ACHN (cell line): ENCODE results near the gene PPM1E.
"Not testable (repeated sequence)": the region's sequence is repeated elsewhere in the genome, so short reads cannot be mapped to it uniquely, and the experiment has no call there.

Experiments
- DNase-seq: peaks from one replicate; pipeline ENCODE4 v3.0.0-alpha.2; 2015
- in situ Hi-C: cut with HindIII; loops from 2 replicates; pipeline ENCODE4 v1.10.0; 2017; ENCODE audit warnings: low sequenced_read_pairs, low pct_ligation_motif_present, low pct_unique_long_range_greater_than_20kb

PPM1E gene

GRCh38 chr17:58913971-58914769, 158.5 kb downstream of the PPM1E start:
- in situ Hi-C loops = no loop called here
- DNase-seq = no peak

- in situ Hi-C loops = no loop called here
Measured at GRCh38 chr17:58917228-58917627, 161.6 kb downstream of the PPM1E start.

GRCh38 chr17:58918072-58918471, 162.4 kb downstream of the PPM1E start:
- DNase-seq = no peak
- in situ Hi-C loops = no loop called here

More at GRCh38 chr17:58917228-58917627, 161.6 kb downstream of the PPM1E start:
- DNase-seq = no peak

- no peak for DNase-seq
- in situ Hi-C loops = no loop called here
Measured at GRCh38 chr17:58918884-58919283, 163.2 kb downstream of the PPM1E start.

- in situ Hi-C loops = no loop called here
- DNase-seq = no peak
Measured at GRCh38 chr17:58920773-58921172, 165.1 kb downstream of the PPM1E start.

GRCh38 chr17:58932956-58933355, 177.3 kb downstream of the PPM1E start:
- DNase-seq = no peak
- in situ Hi-C loops = no loop called here

- no peak for DNase-seq
- in situ Hi-C loops = no loop called here
Measured at GRCh38 chr17:58936295-58936694, 180.6 kb downstream of the PPM1E start.

GRCh38 chr17:58944166-58944565, 188.5 kb downstream of the PPM1E start:
- in situ Hi-C loops = no loop called here
- no peak for DNase-seq

GRCh38 chr17:58947411-58947810, 191.8 kb downstream of the PPM1E start:
- DNase-seq = no peak
- in situ Hi-C loops = no loop called here

GRCh38 chr17:58947824-58948223, 192.2 kb downstream of the PPM1E start:
- in situ Hi-C loops = no loop called here
- DNase-seq = no peak

- DNase-seq, in situ Hi-C loops: not testable (repeated sequence)
Measured at GRCh38 chr17:58954358-58954757, 198.7 kb downstream of the PPM1E start.

GRCh38 chr17:58956997-58957724, 201.5 kb downstream of the PPM1E start:
- in situ Hi-C loops = no loop called here
- no peak for DNase-seq

GRCh38 chr17:58957725-58958073, 202.0 kb downstream of the PPM1E start:
- in situ Hi-C loops, DNase-seq: not testable (repeated sequence)

GRCh38 chr17:58960068-58960467, 204.4 kb downstream of the PPM1E start:
- in situ Hi-C loops = no loop called here
- peak; percentile 80 for DNase-seq

GRCh38 chr17:58965221-58965620, 209.6 kb downstream of the PPM1E start:
- DNase-seq = no peak
- in situ Hi-C loops = no loop called here

GRCh38 chr17:58966208-58966607, 210.6 kb downstream of the PPM1E start:
- no peak for DNase-seq
- in situ Hi-C loops = no loop called here

- in situ Hi-C loops = no loop called here
- DNase-seq = no peak
Measured at GRCh38 chr17:58968426-58969061, 212.9 kb downstream of the PPM1E start.

GRCh38 chr17:58969156-58969555, 213.5 kb downstream of the PPM1E start:
- in situ Hi-C loops = no loop called here
- DNase-seq = no peak

- no peak for DNase-seq
- in situ Hi-C loops = no loop called here
Measured at GRCh38 chr17:58969612-58970011, 214.0 kb downstream of the PPM1E start.
